CD4-positive, alpha-beta T cell (primary cell): ENCODE measurements around the gene PET100. TPM values are rescaled to one million over a fixed set of nuclear protein-coding genes. Genes with fewer than 3 reads are reported as not detected.

Experiments
- ATAC-seq: fragments of 200-7000 bp; cut with Tn5 transposase; one replicate; pipeline ENCODE4 v1.10.0; 2022; ENCODE audit warnings: mild to moderate bottlenecking; ENCODE audit not compliant: poor library complexity
- CTCF ChIA-PET: fragments of 350-600 bp; sonication (Branson Sonifier 250); formaldehyde crosslinking; loops from one replicate; lab custom pipeline; 2021; ENCODE audit warnings: antibody characterized with exemption, inconsistent platforms; lab: Charles Lee
- POLR2A ChIA-PET: fragments of 350-600 bp; sonication (Branson Sonifier 250); formaldehyde crosslinking; loops from one replicate; lab custom pipeline; 2021; ENCODE audit warnings: antibody characterized with exemption, inconsistent platforms; lab: Charles Lee
- DNase-seq, 14 experiments: peaks; one replicate each; pipeline ENCODE4 v3.0.0-alpha.2; 2013 to 2020; ENCODE audit warnings: mixed read lengths in 2 of 14
- H3K27ac ChIP-seq, 2 donors: one replicate each; pipeline versions ENCODE4 v1.5.1 to v1.7.0; 2013; ENCODE audit warnings: low read length in 2 of 2, low read depth in 1 of 2, mild to moderate bottlenecking in 1 of 2
- H3K27me3 ChIP-seq, 2 experiments: 1 replicate in 1 of 2; 2 replicates in 1 of 2; pipeline versions ENCODE4 v1.6.1 to v1.7.0; 2013; ENCODE audit warnings: low read length in 2 of 2, control low read depth in 1 of 2, mild to moderate bottlenecking in 1 of 2, moderate library complexity in 1 of 2; ENCODE audit not compliant: insufficient read depth in 2 of 2, control insufficient read depth in 1 of 2
- H3K36me3 ChIP-seq: one replicate; pipeline ENCODE4 v1.6.1; 2013; ENCODE audit warnings: low read length, control low read depth; ENCODE audit not compliant: insufficient read depth
- H3K4me1 ChIP-seq: one replicate; pipeline ENCODE4 v1.6.1; 2013; ENCODE audit warnings: low read length, control low read depth; ENCODE audit not compliant: insufficient read depth
- H3K4me3 ChIP-seq: one replicate; pipeline ENCODE4 v1.5.1; 2013; ENCODE audit warnings: mild to moderate bottlenecking, low read length, moderate library complexity
- H3K9me3 ChIP-seq, 2 experiments: 1 replicate in 1 of 2; 2 replicates in 1 of 2; pipeline versions ENCODE4 v1.6.1 to v1.7.0; 2013; ENCODE audit warnings: low read length in 2 of 2, mild to moderate bottlenecking in 2 of 2, control low read depth in 1 of 2, moderate library complexity in 1 of 2; ENCODE audit not compliant: control insufficient read depth in 1 of 2, insufficient read depth in 1 of 2
- H3K27ac Mint-ChIP-seq: one replicate; pipeline ENCODE4 v1.8.0; 2020; ENCODE audit warnings: mixed read lengths
- H3K27me3 Mint-ChIP-seq: one replicate; pipeline ENCODE4 v1.8.0; 2021; ENCODE audit warnings: mixed read lengths
- H3K36me3 Mint-ChIP-seq: one replicate; pipeline ENCODE4 v1.8.0; 2021; ENCODE audit warnings: low read depth, mixed read lengths
- H3K4me1 Mint-ChIP-seq: one replicate; pipeline ENCODE4 v1.8.0; 2021; ENCODE audit warnings: low read depth, mixed read lengths
- H3K4me3 Mint-ChIP-seq: one replicate; pipeline ENCODE4 v1.8.0; 2020; ENCODE audit warnings: mild to moderate bottlenecking, mixed read lengths
- H3K9me3 Mint-ChIP-seq: one replicate; pipeline ENCODE4 v1.8.0; 2020; ENCODE audit warnings: mixed read lengths
- intact Hi-C, 2 experiments: fragments of 100-400 bp; cut with DNase I in 1 of 2; cut with micrococcal nuclease in 1 of 2; formaldehyde crosslinking; loops; one replicate each; pipeline versions ENCODE4 v1.15.1 to v1.9.0; 2023 to 2025; cut with DNase I, micrococcal nuclease
- polyA plus RNA-seq, 2 donors: library from polyadenylated mRNA; unstranded; fragments of 120-200 nt; gene quantifications; one replicate each; pipeline ENCODE4 v1.2.1, GENCODE V29; 2013
- total RNA-seq, 174 experiments: library from RNA in 2 of 174; stranded (reverse) in 2 of 174; gene quantifications; one replicate each; pipeline ENCODE4 v1.2.3 and lab custom pipeline; 2021 to 2026
- TF ChIP-seq, protein P1 (sequence below): fragments of 200-600 bp; IDR thresholded peaks from one replicate; pipeline ENCODE4 v1.8.0; 2022; ENCODE audit warnings: antibody characterized with exemption, mild to moderate bottlenecking

PET100 gene, protein sequence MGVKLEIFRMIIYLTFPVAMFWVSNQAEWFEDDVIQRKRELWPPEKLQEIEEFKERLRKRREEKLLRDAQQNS
- total RNA-seq: 100 to 1,000 TPM; 178 to 188 TPM
- polyA plus RNA-seq (2013, experiment 1 of 2): 60.2 TPM
- polyA plus RNA-seq (2013, experiment 2 of 2): 52.8 TPM
- total RNA-seq (lab: John Stamatoyannopoulos, UW): 1.9 to 16.2 (median 5.8) reads per million in 172 experiments

DNA sequence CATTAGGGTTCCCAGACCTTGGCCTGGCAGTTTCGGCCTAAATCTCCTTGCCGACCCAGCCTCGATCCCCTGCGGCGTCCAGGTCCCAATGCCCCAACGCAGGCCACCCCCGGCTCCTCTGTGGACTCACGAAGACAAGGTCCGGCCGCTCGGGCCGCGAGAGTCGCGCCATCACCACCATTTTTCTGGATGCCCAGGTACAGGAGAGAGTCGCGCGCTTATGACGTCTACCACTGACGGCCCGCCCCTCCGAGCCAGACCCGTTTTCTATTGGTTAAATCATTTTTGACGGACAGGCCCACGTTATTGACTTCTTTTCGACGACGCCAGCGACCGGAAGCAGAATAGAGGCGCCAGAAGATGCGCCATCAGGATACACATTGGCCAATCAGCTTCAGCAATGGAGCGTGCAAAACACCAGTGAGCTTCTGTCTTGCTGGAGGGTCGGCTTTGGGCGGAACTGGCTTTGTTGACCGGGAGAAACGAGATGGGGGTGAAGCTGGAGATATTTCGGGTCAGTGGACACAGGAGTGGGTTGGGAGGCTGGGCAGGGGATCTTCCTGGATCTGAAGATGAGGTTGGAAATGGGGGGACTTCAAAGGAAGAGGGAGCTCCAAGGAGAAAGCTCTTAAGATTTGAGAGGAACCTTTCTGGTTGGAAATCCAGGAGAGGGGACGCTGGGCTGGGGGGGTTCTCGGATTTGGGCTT is at the start of gene PET100, which contains the start of gene XAB2:
Gene PET100, plus strand, starts transcription at position 447 of the 708 bp plus-strand sequence. Its CDS starts 41 bp downstream, at position 488.
Gene XAB2, minus strand, starts transcription at position 199 of the 708 bp plus-strand sequence. Its CDS starts 18 bp downstream, at position 181.
- Histone ChIP-seq H3K4me3 (peak within 1 kb of the TSS; percentile 72), H3K27ac (peak within 1 kb of the TSS; percentile 92 to 94), H3K27me3 (no peaks in the 10 kb centered on the region), H3K9me3 (no peaks in the 10 kb centered on the region), H3K4me1 (peaks cover 44% of the 10 kb centered on the region), H3K36me3 (peaks cover 50% of the 10 kb centered on the region)
- DNase-seq (peak; percentile 88 to 99 (median 94)), ATAC-seq (peak; percentile 97)
- Mint-ChIP-seq H3K36me3 (peaks cover 52% of the 10 kb centered on the region), H3K27ac (peak within 1 kb of the TSS; percentile 96), H3K4me3 (peak within 1 kb of the TSS; percentile 95), H3K9me3 (no peaks in the 10 kb centered on the region), H3K27me3 (no peaks in the 10 kb centered on the region), H3K4me1 (peaks cover 34% of the 10 kb centered on the region)
- POLR2A ChIA-PET: interaction anchor here (0.6 to 2.2 kb wide), 38 partner anchors 9 to 1825 kb away, joined by 3 to 18 read pairs (median 4); partner anchors contain the start of genes ARHGEF18, CLEC4M, DENND1C and GPR108
- TF ChIP-seq, protein P1, sequence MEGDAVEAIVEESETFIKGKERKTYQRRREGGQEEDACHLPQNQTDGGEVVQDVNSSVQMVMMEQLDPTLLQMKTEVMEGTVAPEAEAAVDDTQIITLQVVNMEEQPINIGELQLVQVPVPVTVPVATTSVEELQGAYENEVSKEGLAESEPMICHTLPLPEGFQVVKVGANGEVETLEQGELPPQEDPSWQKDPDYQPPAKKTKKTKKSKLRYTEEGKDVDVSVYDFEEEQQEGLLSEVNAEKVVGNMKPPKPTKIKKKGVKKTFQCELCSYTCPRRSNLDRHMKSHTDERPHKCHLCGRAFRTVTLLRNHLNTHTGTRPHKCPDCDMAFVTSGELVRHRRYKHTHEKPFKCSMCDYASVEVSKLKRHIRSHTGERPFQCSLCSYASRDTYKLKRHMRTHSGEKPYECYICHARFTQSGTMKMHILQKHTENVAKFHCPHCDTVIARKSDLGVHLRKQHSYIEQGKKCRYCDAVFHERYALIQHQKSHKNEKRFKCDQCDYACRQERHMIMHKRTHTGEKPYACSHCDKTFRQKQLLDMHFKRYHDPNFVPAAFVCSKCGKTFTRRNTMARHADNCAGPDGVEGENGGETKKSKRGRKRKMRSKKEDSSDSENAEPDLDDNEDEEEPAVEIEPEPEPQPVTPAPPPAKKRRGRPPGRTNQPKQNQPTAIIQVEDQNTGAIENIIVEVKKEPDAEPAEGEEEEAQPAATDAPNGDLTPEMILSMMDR: no peak
- intact Hi-C loops: loop anchor here in 1 of 2 experiments (2.0 to 5.0 kb wide), 2 partner anchors 51 to 92 kb away; partner anchors contain the start of genes PNPLA6 and TRAPPC5
- CTCF ChIA-PET: interaction anchor here (1.6 to 2.4 kb wide), 2 partner anchors 51 to 61 kb away, joined by 8 to 20 read pairs; partner anchors contain the start of gene TRAPPC5

DNA sequence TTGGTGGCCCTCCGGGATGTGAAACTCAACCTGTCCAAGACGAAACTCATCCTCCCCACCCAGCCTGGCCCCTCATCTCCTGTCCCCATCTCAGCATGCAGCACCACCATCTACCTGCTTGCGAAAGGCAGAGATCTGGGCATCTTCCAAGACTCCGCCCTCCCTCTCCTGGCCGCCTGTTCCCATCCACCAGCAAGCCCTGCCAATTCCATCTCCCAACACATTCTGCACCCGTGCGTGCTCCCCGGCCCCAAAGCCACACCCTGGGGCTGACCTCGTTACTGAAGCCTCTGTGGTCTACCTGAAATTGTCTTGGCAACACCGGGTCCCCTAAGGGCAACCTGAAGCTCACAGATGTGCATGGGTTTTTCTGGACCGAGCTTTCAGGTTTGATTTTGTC is 47.1 kb upstream of the PET100 start:
- CTCF ChIA-PET: interaction anchor here (1.0 kb wide), 1 partner anchor 14 kb away, joined by 3 read pairs; no protein-coding TSS in a partner anchor
- Mint-ChIP-seq H3K4me3 (no peak overlapping the region), H3K9me3 (no peaks in the 10 kb centered on the region), H3K4me1 (no peaks in the 10 kb centered on the region), H3K36me3 (no peaks in the 10 kb centered on the region), H3K27me3 (no peaks in the 10 kb centered on the region), H3K27ac (no peak overlapping the region)
- Histone ChIP-seq H3K9me3 (no peaks in the 10 kb centered on the region), H3K4me3 (no peak overlapping the region), H3K27ac (no peak overlapping the region), H3K4me1 (no peaks in the 10 kb centered on the region), H3K36me3 (no peaks in the 10 kb centered on the region), H3K27me3 (no peaks in the 10 kb centered on the region)
- intact Hi-C loops: no loop called here
- no peak for DNase-seq
- TF ChIP-seq, protein P1: no peak
- POLR2A ChIA-PET: no interaction called here
- no peak for ATAC-seq

DNA sequence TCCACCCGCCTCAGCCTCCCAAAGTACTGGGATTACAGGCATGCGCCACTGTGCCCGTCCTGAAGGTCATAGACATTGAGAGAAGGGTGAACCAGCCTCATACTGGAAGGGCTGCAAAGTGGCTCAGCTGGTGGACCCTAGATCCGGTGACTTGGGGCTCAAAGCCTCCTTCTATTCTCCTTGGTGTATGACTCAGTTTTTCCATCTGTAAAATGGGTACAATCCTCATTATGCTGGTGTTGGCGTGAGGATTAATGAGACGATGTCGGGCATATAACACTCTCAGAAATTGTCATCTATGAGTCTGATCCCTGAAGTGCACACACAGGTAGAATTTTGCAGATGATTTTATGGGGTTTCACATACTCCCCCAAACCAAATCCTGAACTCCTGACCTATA is 39.8 kb upstream of the PET100 start:
- DNase-seq: no peak
- ATAC-seq: no peak
- peaks cover 7 to 9% of the 10 kb centered on the region in 2 experiments for H3K27me3 ChIP-seq
- no peak overlapping the region for H3K27ac Mint-ChIP-seq
- intact Hi-C loops: no loop called here
- no peaks in the 10 kb centered on the region for H3K9me3 Mint-ChIP-seq
- no peak overlapping the region for H3K4me3 ChIP-seq
- H3K4me3 Mint-ChIP-seq: no peak overlapping the region
- no peaks in the 10 kb centered on the region for H3K36me3 Mint-ChIP-seq
- no peaks in the 10 kb centered on the region for H3K4me1 Mint-ChIP-seq
- H3K36me3 ChIP-seq: no peaks in the 10 kb centered on the region
- ChIA-PET POLR2A (no interaction called here), CTCF (no interaction called here)
- no peaks in the 10 kb centered on the region for H3K9me3 ChIP-seq
- TF ChIP-seq, protein P1: no peak
- no peaks in the 10 kb centered on the region for H3K4me1 ChIP-seq
- H3K27ac ChIP-seq: no peak overlapping the region
- peaks cover 21% of the 10 kb centered on the region for H3K27me3 Mint-ChIP-seq
